ENCODE data around the gene DAP. TPM values are rescaled to one million over a fixed set of nuclear protein-coding genes. Genes with fewer than 3 reads are reported as not detected.
"Not testable (repeated sequence)": the region's sequence is repeated elsewhere in the genome, so short reads cannot be mapped to it uniquely, and the experiment has no call there.

Gene DAP
- total RNA-seq, 1 donor from 2014 or later, result 102 TPM

- Mint-ChIP-seq H3K36me3 (no peaks in the 10 kb centered on the region), H3K4me1 (ENCODE audit: unreplicated experiment) (peaks cover 4% of the 10 kb centered on the region), H3K9me3 (no peaks in the 10 kb centered on the region), H3K27ac (no peak overlapping the region), H3K4me3 (no peak overlapping the region), H3K27me3 (no peaks in the 10 kb centered on the region)
- TF ChIP-seq, protein P1, sequence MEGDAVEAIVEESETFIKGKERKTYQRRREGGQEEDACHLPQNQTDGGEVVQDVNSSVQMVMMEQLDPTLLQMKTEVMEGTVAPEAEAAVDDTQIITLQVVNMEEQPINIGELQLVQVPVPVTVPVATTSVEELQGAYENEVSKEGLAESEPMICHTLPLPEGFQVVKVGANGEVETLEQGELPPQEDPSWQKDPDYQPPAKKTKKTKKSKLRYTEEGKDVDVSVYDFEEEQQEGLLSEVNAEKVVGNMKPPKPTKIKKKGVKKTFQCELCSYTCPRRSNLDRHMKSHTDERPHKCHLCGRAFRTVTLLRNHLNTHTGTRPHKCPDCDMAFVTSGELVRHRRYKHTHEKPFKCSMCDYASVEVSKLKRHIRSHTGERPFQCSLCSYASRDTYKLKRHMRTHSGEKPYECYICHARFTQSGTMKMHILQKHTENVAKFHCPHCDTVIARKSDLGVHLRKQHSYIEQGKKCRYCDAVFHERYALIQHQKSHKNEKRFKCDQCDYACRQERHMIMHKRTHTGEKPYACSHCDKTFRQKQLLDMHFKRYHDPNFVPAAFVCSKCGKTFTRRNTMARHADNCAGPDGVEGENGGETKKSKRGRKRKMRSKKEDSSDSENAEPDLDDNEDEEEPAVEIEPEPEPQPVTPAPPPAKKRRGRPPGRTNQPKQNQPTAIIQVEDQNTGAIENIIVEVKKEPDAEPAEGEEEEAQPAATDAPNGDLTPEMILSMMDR (conservative IDR thresholded peaks at IDR 0.05), result no peak
- no peak for DNase-seq (ENCODE audit: extremely low spot score, unreplicated experiment)
Observed at GRCh38 chr5:10666531-10667299, 94.3 kb downstream of the DAP start.

GRCh38 chr5:10665799-10666198 is 95.2 kb downstream of the DAP start:
- DNase-seq (ENCODE audit: extremely low spot score, unreplicated experiment), result no peak
- Mint-ChIP-seq H3K9me3 (no peaks in the 10 kb centered on the region), H3K27ac (no peak overlapping the region), H3K4me3 (no peak overlapping the region), H3K4me1 (ENCODE audit: unreplicated experiment) (peaks cover 4% of the 10 kb centered on the region), H3K36me3 (no peaks in the 10 kb centered on the region), H3K27me3 (no peaks in the 10 kb centered on the region)
- TF ChIP-seq, protein P1 (conservative IDR thresholded peaks at IDR 0.05), result no peak

DNA sequence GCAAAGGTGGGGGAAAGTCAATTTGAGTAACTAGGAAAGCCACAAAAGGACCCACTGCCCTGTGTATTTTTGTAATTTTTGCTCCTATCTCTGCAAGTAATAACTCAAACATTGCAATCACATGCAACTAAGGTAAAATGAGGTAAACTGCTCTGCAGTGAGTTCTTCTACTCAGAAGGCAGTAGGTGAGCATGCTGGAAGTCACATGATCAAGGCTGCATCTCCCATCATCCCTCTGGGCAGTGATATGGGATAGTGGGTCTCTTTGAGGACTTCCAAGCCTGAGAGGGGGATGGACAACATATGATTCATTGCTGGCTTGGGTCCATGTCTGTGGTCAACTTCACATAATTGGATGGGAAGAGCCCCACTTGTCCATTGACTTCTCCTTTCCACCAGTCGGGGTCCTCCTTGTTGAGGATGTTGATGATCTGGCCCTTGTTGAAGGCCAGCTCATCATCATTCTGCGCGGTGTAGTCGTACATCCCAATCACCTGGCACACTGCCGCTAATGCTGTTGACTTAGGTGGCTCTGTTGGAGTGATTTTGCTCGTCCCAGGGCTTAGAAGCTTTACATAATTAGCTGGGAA is 96.8 kb downstream of the DAP start:
- not testable (repeated sequence) for H3K4me1 Mint-ChIP-seq (ENCODE audit: unreplicated experiment); H3K4me3 Mint-ChIP-seq; H3K36me3 Mint-ChIP-seq; H3K9me3 Mint-ChIP-seq; H3K27ac Mint-ChIP-seq; DNase-seq (ENCODE audit: extremely low spot score, unreplicated experiment); H3K27me3 Mint-ChIP-seq

- no peak for DNase-seq (ENCODE audit: extremely low spot score, unreplicated experiment)
Observed at GRCh38 chr5:10663489-10664179, 97.4 kb downstream of the DAP start.

GRCh38 chr5:10662661-10663488 is 98.2 kb downstream of the DAP start:
- peak overlapping the region; percentile 23 for H3K27ac Mint-ChIP-seq
- no peaks in the 10 kb centered on the region for H3K9me3 Mint-ChIP-seq
- H3K27me3 Mint-ChIP-seq, result no peaks in the 10 kb centered on the region
- no peaks in the 10 kb centered on the region for H3K36me3 Mint-ChIP-seq
- DNase-seq (ENCODE audit: extremely low spot score, unreplicated experiment), result no peak
- TF ChIP-seq, protein P1 (conservative IDR thresholded peaks at IDR 0.05), result no peak
- no peak overlapping the region for H3K4me3 Mint-ChIP-seq
- H3K4me1 Mint-ChIP-seq (ENCODE audit: unreplicated experiment), result peaks cover 4% of the 10 kb centered on the region

More at GRCh38 chr5:10663489-10664179, 97.4 kb downstream of the DAP start:
- Mint-ChIP-seq H3K4me1 (ENCODE audit: unreplicated experiment) (peaks cover 4% of the 10 kb centered on the region), H3K27ac (no peak overlapping the region), H3K9me3 (no peaks in the 10 kb centered on the region), H3K4me3 (no peak overlapping the region), H3K27me3 (no peaks in the 10 kb centered on the region), H3K36me3 (no peaks in the 10 kb centered on the region)
- TF ChIP-seq, protein P1 (conservative IDR thresholded peaks at IDR 0.05), result no peak

Measured in type B pancreatic cell (in vitro differentiated cells).